22Rv1 (cell line): ENCODE data around the gene TENT4A.

ENCODE experiments used
- ZFX ChIP-seq: fragments of 450-650 bp; IDR thresholded peaks from 2 replicates; pipeline ENCODE4 v1.6.1; 2017; ENCODE audit warnings: antibody characterized with exemption, borderline replicate concordance
- TF ChIP-seq, protein P1 (sequence below): fragments of 450-650 bp; IDR thresholded peaks from 2 replicates; pipeline ENCODE4 v1.5.1; 2017; ENCODE audit warnings: mild to moderate bottlenecking

DNA sequence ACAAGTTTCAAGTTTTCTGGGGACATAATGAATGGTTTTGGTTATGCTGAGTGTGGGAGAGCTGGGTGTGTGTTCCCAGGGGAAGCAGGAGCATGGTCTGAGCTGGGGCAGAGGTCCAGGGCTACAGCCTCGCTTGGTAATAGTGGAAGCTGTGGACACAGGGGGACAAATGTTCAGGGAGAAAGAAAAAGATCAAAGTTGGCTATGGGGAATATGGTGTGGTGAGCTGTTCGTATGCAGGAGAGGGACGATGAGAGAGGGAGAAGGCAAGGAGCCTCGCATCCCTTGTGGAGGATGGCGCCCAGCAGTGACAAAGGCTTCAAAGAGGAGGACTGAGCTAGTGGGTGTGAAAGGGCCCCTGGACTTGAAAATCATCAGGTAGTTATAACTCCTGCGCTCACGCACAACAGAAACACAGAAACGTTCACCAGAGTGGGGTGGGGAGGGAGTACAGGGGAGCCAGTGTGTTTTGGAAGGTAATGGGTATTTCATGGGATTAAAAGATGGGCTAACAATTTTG lies 77.2 kb downstream of the TENT4A start:
- TF ChIP-seq, protein P1, sequence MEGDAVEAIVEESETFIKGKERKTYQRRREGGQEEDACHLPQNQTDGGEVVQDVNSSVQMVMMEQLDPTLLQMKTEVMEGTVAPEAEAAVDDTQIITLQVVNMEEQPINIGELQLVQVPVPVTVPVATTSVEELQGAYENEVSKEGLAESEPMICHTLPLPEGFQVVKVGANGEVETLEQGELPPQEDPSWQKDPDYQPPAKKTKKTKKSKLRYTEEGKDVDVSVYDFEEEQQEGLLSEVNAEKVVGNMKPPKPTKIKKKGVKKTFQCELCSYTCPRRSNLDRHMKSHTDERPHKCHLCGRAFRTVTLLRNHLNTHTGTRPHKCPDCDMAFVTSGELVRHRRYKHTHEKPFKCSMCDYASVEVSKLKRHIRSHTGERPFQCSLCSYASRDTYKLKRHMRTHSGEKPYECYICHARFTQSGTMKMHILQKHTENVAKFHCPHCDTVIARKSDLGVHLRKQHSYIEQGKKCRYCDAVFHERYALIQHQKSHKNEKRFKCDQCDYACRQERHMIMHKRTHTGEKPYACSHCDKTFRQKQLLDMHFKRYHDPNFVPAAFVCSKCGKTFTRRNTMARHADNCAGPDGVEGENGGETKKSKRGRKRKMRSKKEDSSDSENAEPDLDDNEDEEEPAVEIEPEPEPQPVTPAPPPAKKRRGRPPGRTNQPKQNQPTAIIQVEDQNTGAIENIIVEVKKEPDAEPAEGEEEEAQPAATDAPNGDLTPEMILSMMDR, result no peak
- no peak for TF ChIP-seq ZFX
